Muscle layer of colon (tissue), 2 donors: ENCODE results near the gene PGBD1.
"Not testable (repeated sequence)": the region's sequence is repeated elsewhere in the genome, so short reads cannot be mapped to it uniquely, and the experiment has no call there.

Experiments
- H3K27ac ChIP-seq: one replicate; pipeline ENCODE4 v1.7.0; 2013; ENCODE audit warnings: low read depth, mild to moderate bottlenecking, low read length, moderate library complexity
- H3K27me3 ChIP-seq, 2 donors: one replicate each; pipeline ENCODE4 v1.7.0; 2013; ENCODE audit warnings: low read length in 2 of 2, mild to moderate bottlenecking in 2 of 2; ENCODE audit not compliant: insufficient read depth in 2 of 2, control insufficient read depth in 1 of 2
- H3K36me3 ChIP-seq: one replicate; pipeline ENCODE4 v1.7.0; 2013; ENCODE audit warnings: mild to moderate bottlenecking, low read length; ENCODE audit not compliant: insufficient read depth
- H3K4me1 ChIP-seq: one replicate; pipeline ENCODE4 v1.7.0; 2013; ENCODE audit warnings: mild to moderate bottlenecking, low read length; ENCODE audit not compliant: insufficient read depth
- H3K4me3 ChIP-seq, 2 donors: one replicate each; pipeline ENCODE4 v1.7.0; 2013; ENCODE audit warnings: low read length in 2 of 2, low read depth in 1 of 2, mild to moderate bottlenecking in 1 of 2, moderate library complexity in 1 of 2
- H3K9ac ChIP-seq: one replicate; pipeline ENCODE4 v1.7.0; 2013; ENCODE audit warnings: low read length
- H3K9me3 ChIP-seq: one replicate; pipeline ENCODE4 v1.7.0; 2013; ENCODE audit warnings: mild to moderate bottlenecking, low read length
- donor health status: abdominal sarcoma.
- donor health status: Adenocarcinoma of cecum.

The PGBD1 gene

DNA sequence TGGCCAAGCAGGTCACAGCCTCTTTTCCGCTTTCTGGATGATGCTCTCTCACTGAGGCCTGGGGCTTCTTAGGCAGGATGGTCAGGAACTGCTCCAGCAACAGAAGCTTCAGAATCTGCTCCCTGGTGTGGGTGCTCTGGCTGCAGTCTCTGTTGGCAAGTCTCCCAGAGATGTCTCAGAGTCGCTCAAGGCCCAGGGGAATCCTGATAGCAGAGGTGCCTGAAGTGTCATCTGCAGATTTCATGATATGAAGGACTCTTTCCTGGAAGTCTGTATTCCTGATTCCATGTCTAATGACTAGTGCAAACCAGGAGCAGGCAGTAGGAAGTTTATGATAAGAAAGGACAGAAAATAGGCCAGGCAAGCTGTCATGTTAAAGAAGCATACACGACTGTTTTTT lies 34.3 kb downstream of the PGBD1 start:
- Histone ChIP-seq H3K4me3 (no peak overlapping the region), H3K4me1 (no peaks in the 10 kb centered on the region), H3K27me3 (no peaks in the 10 kb centered on the region), H3K27ac (no peak overlapping the region), H3K36me3 (no peaks in the 10 kb centered on the region), H3K9ac (no peak overlapping the region), H3K9me3 (peaks cover 2% of the 10 kb centered on the region)

DNA sequence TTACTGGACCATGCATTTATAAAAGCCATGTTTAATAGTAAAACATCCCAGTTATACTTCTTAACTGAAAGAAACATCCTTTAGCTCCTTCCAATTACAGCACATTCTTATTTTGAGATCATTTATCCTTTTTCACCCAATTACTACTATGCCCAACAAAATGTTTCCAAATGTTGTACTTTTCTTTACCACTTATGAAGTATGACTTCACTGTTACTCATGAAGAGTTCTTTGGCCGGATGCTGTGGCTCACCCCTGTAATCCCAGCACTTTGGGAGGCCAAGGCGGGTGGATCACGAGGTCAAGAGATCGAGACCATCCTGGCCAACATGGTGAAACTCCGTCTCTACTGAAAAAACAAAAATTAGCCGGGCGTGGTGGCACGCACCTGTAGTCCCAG lies 36.5 kb downstream of the PGBD1 start:
- H3K4me1 ChIP-seq, H3K9me3 ChIP-seq, H3K27ac ChIP-seq, H3K4me3 ChIP-seq, H3K36me3 ChIP-seq, H3K9ac ChIP-seq, H3K27me3 ChIP-seq: not testable (repeated sequence)

GRCh38 chr6:28322661-28323060 lies 41.3 kb downstream of the PGBD1 start:
- peaks cover 34% of the 10 kb centered on the region for H3K36me3 ChIP-seq
- H3K27ac ChIP-seq, result no peak overlapping the region
- H3K9ac ChIP-seq, result no peak overlapping the region
- H3K4me3 ChIP-seq, result no peak overlapping the region
- H3K9me3 ChIP-seq, result peaks cover 29% of the 10 kb centered on the region
- no peaks in the 10 kb centered on the region for H3K4me1 ChIP-seq
- no peaks in the 10 kb centered on the region for H3K27me3 ChIP-seq

DNA sequence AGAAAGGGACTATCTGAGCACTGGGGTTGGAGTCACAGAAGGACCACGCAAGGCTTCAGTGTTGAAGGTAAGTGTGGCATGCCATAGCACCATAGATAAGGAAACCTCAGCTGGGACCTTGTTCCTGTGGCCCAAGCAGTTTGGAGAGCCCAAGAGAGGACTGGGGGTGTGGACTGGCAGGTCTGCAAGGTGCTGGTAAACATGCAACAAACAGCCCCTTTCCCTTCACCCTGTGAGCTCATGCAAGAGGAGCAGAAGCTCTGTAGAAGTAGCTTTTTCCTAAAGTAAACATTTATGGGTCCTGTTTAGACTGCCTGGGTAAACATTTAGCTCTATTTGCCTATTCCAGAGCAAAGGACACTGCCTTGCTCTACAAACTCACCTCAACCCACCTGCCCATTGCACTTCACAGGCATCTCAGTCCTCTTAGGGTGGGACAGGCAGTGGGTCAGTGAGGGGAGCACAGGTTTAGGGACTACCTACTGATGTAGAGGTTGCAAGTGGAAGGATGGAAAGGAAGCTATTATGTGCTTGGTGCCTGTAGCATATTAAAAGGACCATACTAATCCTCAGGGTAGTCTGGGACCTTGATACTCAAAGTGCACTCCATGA lies 42.5 kb downstream of the PGBD1 start:
- H3K9ac ChIP-seq, result no peak overlapping the region
- H3K27ac ChIP-seq, result no peak overlapping the region
- no peaks in the 10 kb centered on the region for H3K27me3 ChIP-seq
- H3K36me3 ChIP-seq, result peaks cover 36% of the 10 kb centered on the region
- H3K9me3 ChIP-seq, result peaks cover 29% of the 10 kb centered on the region
- no peaks in the 10 kb centered on the region for H3K4me1 ChIP-seq
- H3K4me3 ChIP-seq, result no peak overlapping the region

GRCh38 chr6:28326371-28326948 lies 45.1 kb downstream of the PGBD1 start:
- Histone ChIP-seq H3K27me3 (no peaks in the 10 kb centered on the region), H3K27ac (no peak overlapping the region), H3K36me3 (peaks cover 41% of the 10 kb centered on the region), H3K4me1 (no peaks in the 10 kb centered on the region), H3K9ac (no peak overlapping the region), H3K4me3 (peak overlapping the region in 1 of 2 donors; percentile 7), H3K9me3 (peaks cover 23% of the 10 kb centered on the region)

GRCh38 chr6:28330041-28330440 lies 48.7 kb downstream of the PGBD1 start:
- Histone ChIP-seq H3K9me3 (peaks cover 23% of the 10 kb centered on the region), H3K27me3 (no peaks in the 10 kb centered on the region), H3K36me3 (peaks cover 36% of the 10 kb centered on the region), H3K4me1 (peaks cover 21% of the 10 kb centered on the region), H3K9ac (no peak overlapping the region), H3K4me3 (no peak overlapping the region), H3K27ac (no peak overlapping the region)

- no peaks in the 10 kb centered on the region for H3K27me3 ChIP-seq
- H3K4me1 ChIP-seq, result peaks cover 34% of the 10 kb centered on the region
- peaks cover 13% of the 10 kb centered on the region for H3K36me3 ChIP-seq
- H3K9me3 ChIP-seq, result no peaks in the 10 kb centered on the region
- no peak overlapping the region for H3K9ac ChIP-seq
- H3K27ac ChIP-seq, result no peak overlapping the region
- no peak overlapping the region for H3K4me3 ChIP-seq
These were observed 51.7 kb downstream of the PGBD1 start for GRCh38 chr6:28333047-28333446.

DNA sequence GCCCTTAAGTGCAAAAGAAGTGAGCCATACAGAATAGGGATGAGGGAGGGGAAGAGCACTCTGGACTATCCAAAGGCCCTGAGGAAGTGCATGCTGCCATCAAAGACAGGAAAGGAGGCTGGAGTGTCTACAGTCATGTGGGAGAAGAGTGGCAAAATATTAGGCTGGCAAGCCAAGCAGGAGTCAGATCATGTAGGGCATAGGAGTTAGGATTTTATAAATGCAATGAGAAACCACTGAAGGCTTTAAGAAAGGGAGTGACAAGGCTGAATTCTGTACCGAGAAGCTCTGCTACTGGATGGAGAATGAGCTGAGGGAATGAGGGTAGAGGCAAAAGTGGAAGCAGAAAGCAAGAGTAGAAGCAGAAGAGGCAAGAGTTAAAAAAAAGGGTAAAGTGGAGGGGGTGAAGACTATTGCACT lies 52.2 kb downstream of the PGBD1 start:
- Histone ChIP-seq H3K9me3 (no peaks in the 10 kb centered on the region), H3K9ac (no peak overlapping the region), H3K36me3 (peaks cover 13% of the 10 kb centered on the region), H3K27me3 (no peaks in the 10 kb centered on the region), H3K27ac (peak overlapping the region; percentile 99), H3K4me1 (peaks cover 34% of the 10 kb centered on the region), H3K4me3 (no peak overlapping the region)

DNA sequence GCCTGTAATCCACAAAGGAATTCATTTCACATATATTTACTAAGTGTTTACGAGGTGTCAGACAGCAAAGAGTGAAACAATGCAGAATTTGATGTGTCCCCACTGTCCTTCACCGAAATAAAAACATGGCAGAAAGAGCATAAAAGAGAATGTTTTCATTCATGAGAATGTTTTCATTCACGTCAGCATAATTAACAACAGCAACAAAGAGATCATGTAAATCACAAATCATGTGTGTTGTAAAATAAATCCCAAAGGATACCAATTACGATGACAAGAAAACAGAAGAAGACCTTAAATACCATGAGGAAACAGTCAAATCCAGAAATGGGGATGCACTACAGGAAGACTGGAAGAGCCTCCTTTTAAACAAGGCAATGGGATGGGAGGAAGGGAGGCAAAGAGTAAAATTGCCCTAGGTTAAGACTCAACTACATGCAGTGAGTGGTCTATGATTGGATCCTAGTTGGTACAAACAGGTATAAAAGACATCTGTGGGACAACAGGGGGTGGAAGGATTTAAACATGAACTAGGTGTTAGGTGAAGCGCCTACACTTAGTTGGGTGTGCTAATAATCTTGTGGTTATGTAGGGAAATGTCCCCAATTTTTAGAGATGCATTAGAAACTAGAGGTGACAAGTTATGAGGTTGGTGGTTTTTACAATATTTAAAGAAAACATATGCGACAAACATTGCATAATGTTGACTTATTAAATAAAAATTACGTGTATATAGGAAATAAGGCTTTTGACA lies 53.1 kb downstream of the PGBD1 start:
- peak overlapping the region; percentile 99 for H3K27ac ChIP-seq
- peak overlapping the region; percentile 11 to 80 for H3K4me3 ChIP-seq

GRCh38 chr6:28335040-28335563 lies 53.7 kb downstream of the PGBD1 start:
- peak overlapping the region; percentile 11 to 80 for H3K4me3 ChIP-seq
- H3K9me3 ChIP-seq, result no peaks in the 10 kb centered on the region
- peak overlapping the region; percentile 87 for H3K9ac ChIP-seq
- peaks cover 6% of the 10 kb centered on the region for H3K36me3 ChIP-seq
- no peaks in the 10 kb centered on the region for H3K27me3 ChIP-seq
- H3K27ac ChIP-seq, result peak overlapping the region; percentile 99
- H3K4me1 ChIP-seq, result peaks cover 34% of the 10 kb centered on the region

More for the DNA sequence above, 53.1 kb downstream of the PGBD1 start:
- H3K9me3 ChIP-seq, result no peaks in the 10 kb centered on the region
- H3K36me3 ChIP-seq, result peaks cover 6% of the 10 kb centered on the region
- peaks cover 34% of the 10 kb centered on the region for H3K4me1 ChIP-seq
- H3K9ac ChIP-seq, result peak overlapping the region; percentile 87
- H3K27me3 ChIP-seq, result no peaks in the 10 kb centered on the region

DNA sequence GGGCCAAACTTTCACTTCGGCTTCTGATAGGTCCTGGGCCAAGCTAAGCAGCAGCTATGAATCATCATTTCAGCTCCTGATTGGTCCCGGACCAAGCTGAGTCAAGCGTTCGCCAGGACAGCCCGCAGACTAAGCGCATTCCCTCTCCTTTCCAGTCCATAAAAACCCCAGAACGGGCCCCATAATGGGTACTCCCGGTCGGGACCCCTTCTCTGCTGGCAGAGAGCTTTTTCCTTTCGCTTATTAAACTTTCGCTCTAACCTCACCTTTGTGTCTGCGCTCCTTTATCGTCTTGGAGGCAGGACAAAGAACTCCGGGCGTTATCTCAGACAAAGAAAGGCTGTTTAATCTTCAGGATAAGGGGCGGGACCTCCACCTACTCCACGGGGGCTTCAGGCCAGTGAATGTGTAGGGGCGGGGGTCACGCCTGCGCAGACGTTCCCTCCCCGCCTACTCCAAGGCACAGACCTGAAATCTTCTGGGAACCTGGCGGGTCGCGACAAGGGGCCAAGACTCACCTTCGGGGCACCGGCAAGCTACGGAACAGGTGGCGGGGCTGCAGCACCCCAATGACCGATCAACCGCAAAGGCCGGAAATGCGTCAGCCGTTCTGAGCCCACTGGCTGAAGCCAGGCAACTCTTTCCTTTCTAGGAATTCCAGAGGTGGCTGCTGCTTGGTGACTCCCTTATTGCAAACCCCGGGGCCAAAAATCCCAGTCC lies 54.4 kb downstream of the PGBD1 start, which contains the start of gene ZSCAN31:
ZSCAN31 (minus strand) TSS at position 585 of the 720 bp plus-strand sequence. CDS start 6,465 bp downstream, outside the sequence.
- Histone ChIP-seq H3K27ac (peak within 1 kb of the TSS; percentile 99), H3K4me1 (peaks cover 34% of the 10 kb centered on the region), H3K36me3 (peaks cover 6% of the 10 kb centered on the region), H3K9ac (peak within 1 kb of the TSS; percentile 87), H3K4me3 (peak within 1 kb of the TSS; percentile 80 to 86), H3K9me3 (no peaks in the 10 kb centered on the region), H3K27me3 (no peaks in the 10 kb centered on the region)
